GM18498 (cell line): Measurements from ENCODE around the gene PDIA5.
"Not testable (repeated sequence)": the region's sequence is repeated elsewhere in the genome, so short reads cannot be mapped to it uniquely, and the experiment has no call there.

ENCODE experiments used
- ATAC-seq: cut with Tn5 transposase; IDR thresholded peaks from one replicate; pipeline ENCODE4 v1.9.1; 2021; ENCODE audit warnings: mild to moderate bottlenecking, moderate library complexity; ENCODE audit not compliant: unreplicated experiment

Gene PDIA5

DNA sequence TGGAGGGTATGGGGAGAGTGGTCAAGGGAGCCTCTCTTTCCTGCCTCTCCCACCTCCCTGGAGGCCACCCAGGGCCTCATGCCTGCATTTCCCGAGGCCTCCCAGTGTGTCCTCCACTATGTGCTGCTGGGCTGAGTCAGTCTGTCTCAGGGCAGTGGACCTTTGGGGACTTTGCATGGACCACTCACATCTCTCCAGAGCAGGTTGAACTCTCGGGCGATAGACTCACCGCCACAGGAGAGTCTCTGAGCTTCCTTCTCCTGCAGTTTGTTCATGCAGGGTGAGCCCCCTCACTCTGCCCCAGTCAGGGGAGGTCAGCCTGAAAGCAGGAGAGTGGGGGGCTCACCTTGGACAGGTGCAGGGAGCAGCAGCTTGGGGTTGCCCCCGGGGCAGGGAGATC, 74.5 kb downstream of the PDIA5 start:
- no peak for ATAC-seq

DNA sequence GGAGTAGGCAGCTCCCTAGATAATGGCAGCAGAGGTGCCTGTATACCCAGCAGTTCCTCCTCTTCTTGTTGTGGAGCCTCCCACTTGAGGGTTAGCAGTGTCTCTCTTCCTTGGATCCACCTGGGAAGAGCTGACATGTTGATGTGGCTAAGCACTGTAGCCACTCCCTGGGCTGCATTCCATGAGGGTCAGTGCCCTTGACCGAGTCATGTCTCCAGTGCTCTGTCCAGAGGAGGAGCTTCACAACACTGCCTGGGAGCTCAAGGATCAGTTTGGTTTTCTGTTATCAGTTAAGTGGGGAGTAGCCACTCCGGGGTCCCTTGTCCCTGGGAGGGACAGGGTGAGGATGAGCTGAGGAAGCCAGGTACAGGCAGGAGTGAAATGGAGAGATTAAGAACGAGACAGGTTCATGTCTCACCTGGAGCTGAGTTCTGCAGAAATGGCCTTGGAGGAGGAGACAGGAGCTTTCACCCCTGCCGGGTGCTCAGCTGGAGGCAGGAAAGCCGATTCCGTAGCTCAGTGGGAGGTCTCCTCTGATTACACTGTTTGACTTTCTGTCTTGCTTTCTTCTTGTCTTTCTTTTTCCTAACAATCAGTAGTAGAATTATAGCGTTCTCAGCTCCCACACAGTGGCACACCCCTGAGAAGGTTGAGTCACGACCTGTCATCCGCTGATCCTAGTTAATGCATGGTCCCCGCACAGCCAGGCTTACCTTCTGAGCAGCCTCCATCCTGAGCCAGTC, 77.0 kb downstream of the PDIA5 start:
- no peak for ATAC-seq

DNA sequence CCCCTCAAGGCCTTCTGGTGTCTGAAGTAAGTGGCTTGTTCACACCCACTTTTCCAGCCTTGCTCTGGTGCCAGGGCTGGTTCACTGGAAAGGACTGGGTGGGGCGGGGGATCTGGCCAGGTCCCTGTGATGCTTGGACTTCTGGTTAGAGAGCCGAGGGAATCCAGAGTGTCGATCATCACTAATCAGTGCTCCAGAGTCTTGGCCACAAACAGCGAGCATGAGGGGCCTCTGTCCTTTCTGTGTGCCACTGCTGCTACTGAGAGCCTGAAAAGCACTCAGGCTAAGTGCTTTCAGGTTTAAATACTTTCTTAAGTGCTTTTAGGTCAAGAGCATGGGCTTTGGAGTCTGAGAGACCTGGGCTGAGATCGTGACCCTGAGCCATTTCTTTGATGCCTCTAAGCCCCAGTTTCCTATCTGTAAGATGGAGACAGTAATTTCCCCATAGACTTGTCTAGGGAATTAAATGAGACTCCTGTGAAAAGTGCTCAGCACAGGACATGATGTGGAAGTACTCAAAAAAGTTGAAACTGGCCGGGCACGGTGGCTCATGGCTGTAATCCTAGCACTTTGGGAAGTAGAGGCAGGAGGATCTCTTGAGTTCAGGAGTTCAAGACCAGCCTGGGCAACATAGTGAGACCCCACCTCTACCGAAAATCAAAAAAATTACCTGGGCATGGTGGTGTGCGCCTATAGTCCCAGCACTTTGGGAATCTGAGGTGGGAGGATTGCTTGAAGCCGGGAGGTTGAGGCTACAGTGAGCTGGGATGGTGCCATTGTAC, 81.1 kb downstream of the PDIA5 start:
- ATAC-seq: no peak

GRCh38 chr3:123148772-123149171, 81.9 kb downstream of the PDIA5 start:
- ATAC-seq: no peak

DNA sequence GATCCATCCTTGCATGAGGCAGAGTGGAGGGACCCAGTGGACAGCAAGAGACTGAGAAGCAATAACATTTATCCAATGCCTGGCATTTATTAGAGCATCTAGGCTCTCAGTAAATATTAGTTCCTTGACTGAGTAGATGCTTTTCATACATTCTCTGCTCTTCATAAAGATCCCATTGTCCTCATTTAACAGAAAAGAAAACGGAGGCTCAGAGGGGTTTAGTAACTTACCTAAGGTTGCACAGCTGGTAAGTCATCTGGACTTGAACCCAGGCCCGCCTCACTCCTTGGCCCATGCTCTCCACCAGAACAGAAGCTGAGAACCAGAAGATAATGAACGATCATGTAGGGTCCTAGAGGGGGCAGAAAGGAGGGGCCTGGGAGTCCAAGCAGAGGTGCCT, 82.7 kb downstream of the PDIA5 start:
- no peak for ATAC-seq

DNA sequence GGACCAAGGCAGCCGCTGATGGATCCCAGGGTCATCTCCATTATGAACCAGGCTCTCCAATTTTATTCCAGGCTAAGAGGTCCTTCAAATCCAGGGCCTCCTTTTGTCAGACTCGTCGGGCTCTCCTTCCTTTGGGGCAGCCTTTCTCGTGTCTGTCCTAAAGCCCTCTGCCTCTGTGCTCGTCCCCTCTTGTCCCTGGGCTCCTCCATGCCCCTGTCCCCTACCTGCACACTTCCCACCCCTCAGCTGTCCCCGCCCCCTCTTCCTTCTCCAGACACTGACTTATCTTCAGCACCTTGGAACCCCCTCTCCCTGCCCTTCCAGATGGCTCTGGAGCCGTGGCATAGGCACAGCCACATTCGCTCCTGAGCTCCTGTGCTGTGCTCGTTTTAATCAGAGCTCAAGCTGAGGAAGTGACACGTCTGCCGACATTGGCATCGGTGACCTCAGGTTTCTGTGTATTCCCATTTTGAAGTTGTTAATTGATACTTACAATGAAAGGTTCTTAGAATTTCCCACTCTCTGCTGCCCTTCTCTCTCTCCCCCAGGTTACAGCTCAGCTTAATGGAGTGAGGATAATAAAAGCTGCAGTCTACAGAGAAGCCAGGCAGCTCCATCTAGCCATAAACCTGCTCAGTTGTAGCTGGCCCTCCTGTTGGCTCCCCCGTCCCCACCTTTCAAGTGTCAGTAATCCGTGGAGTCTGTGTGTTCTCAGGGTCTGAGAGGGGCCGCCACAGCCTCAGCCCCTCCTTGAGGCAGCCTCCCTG, 83.8 kb downstream of the PDIA5 start:
- no peak for ATAC-seq

DNA sequence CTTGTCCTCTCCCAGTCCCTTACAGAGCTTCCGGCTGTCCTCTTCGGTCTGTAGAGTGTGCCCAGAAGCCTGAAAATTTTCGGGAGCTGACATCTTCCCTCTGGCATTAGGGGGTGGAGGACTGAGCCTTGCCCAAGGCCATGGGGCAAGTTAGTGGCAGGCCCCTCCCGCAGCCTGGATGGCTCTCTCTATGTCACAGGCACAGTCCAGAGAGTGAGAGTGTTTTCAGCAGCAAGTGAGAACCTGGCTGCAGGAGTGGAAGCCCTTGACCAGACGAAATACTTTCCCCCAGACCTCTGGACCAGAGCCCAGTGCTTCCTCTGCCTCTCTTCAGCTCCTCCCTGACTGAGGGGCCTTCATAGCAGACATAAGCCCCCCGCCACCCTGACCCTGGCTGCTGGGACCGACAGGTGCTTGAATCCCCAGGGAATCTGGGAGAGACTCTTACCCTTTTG, 84.5 kb downstream of the PDIA5 start:
- ATAC-seq: no peak

GRCh38 chr3:123151853-123152420, 85.1 kb downstream of the PDIA5 start:
- ATAC-seq: not testable (repeated sequence)

- no peak for ATAC-seq
Measured at GRCh38 chr3:123152687-123153086, 85.9 kb downstream of the PDIA5 start.

DNA sequence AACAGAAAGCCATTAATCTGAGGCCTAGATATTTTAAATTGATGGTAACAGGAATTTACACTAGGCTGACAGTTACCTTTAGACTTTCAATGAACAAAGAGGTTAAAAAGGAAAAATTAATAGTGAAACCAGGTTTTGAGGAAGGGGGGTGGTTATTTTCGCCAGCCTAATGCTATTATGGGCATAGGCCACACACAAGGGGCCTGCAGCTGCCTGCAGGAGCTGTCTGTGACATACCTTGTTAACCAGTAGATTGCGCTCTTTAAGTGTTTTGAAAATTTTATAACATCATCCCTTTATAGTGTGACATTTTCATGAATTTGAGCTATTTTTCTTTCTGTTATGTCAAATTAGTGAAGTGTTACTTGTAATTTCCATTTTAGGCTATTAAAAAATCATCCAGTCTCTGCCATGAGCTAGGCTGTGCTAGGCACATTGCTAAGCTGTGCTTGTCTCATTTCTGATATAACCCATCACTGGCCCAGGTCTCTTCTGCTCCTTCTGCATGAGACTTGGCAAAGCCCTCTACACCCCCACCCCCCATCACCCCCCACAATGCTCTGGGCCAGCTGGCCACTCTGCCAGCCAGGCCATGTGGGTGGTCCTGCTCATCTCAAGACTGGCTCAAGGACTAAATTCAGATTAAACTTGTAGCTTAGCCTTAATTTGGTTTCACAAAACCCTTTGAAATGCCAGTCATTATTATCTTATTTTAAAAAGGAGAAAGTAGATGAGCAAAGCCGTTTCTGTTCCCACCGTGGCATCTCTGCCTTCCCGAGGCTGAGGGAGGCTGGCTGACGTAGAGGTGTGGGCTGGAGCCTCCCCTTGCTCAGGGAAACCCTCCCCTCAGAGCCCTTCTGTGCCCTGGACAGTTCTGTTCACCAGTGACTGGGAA, 86.5 kb downstream of the PDIA5 start:
- no peak for ATAC-seq

DNA sequence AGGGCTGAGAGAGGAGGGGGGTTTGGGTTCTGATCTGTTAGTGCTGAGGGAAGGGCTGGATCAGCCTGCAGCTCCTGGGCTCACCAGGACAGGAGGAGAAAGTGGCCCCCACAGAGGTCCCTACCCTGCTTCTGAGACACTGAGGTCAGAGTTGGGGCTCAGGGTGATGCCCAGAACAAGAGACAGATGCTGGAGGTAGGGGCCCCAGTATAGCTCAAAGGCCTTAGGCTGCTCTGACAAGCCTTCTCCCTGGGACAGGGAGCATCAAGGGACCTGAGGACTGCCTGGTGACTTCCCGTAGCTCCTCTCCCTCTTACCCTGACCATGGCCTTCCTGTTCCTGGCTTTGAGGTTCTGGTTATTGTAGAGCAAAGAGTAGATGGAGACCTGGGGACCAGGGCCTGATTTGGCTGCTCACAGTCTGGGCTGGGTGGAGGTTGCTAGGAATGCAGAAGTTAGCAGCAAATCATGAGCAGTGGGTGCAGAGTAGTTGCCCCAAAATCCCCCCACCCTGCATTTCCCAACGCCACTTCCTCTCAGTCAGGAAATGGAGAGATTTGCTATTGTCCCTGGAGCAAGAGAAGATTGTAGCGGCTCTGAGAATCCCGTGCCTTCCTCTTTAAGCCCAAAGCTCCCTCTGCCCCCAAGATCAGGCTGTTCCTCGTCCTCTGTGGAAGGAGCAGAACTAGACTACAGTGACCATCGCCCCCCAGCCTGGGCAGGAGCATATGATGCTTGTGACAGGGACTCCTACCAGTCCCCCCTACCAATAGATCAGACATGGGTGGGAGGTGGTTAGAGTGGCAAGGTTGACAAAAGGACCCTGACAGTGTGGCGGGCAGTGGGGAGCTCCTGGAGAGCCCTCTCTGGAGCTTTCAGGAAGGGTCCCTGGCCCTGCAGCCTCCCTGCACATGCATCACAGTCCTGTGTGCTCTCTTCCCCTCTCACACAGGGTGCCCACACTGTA, 87.5 kb downstream of the PDIA5 start:
- ATAC-seq: no peak

DNA sequence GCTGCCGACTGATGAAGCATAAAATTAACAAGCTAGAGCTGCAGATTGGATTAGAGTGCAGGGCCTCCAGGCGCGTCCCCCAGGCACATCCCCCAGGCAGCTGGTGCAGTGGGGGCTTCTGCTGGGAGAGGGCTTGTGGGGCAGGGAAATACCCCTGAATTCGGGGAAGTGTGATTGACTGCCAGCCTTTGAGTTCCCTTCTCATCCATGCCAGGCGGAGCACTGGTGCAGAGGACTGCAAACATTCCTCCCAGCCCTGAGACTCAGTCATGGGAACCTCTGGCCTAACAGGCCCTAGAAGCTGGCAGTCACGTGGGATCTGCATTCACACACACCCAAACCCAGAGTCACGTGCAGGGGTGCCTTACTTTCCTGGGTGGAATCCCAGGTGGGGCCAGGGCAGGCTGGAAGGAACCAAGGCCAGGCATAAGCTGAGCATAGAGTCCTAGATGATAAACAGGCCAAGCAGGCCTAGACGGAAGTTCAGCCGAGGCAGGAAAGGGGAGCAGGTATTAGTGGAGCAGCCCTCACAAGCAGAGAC, 88.7 kb downstream of the PDIA5 start:
- no peak for ATAC-seq

DNA sequence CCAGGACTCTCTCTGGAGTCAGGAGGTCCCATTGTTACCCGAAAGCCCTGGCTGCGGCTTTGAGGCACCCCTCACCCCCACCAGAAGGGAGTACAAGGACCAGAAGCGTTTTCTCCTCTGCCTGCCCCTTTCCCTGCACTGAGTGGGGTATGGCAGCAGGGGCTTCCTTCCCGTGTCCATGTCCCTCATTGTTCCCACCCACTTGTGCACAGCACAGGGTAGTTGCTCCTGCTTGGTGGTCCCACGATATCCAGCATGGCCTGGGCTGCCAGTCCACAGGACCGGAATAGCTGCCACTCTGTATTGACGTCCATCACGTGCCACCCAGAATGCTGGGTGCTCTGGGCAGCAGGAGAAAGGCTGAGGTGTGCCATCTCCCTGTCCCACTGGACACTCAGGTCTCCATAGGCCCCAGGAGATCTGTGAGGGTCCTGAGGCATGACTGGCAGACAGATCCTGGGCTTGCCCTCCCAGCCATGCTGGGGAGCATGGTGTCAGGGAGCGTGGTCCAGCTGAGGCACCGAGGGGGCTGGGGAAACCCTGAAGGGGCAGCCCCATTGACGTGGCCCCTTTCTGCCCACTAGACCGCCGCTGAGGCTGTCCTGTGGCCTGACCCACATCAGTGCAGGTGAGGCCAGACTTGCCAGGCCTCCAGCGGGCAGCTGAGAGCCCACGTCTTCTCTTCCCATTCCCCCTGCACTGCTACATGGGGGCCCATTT, 89.6 kb downstream of the PDIA5 start:
- no peak for ATAC-seq

GRCh38 chr3:123157209-123157597, 90.4 kb downstream of the PDIA5 start:
- no peak for ATAC-seq

- ATAC-seq: no peak
Measured at GRCh38 chr3:123157598-123158287, 90.9 kb downstream of the PDIA5 start.

DNA sequence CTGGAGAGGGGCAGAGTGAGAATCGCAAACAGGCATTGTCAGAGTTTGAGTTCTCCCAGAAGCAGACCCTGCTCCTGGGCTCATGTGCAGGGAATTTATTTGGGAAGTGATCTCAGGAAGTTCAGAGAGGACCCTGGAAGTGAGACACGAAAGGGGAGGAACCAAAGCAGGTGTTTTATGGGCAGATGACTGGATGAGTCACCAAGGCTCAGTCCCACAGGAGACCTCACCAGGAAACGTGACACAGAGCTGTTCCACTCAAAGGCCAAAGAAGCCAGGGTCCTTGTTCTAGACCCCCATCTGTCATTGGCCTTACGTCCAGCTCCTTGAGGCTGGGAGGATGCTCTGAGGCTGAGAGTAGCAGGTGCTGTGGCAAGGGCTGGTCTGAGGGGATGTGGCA, 91.5 kb downstream of the PDIA5 start:
- no peak for ATAC-seq

DNA sequence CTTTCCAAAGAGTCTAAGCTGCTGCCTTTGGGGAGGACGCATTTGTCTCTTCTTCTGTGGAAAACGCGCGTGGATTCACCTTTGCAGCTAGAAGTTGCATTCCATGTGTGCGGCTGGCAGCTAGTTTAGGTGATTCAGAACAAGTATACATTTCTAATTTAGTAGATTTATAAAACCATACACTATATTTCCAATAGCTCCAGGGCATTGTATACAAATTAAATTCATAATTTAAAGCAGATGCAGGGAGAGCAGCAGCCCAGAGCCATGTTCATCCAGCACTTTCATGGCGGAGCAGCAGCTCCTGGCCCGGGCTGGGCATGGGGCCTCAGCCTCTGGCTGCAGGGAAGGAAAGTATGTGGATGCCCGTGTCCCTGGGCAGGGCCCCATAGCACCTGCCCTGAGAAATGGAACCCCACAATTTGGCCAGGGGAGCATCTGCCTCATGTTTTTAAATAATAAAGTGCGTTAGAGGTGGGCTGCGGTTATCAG, 92.1 kb downstream of the PDIA5 start:
- ATAC-seq: no peak
